ENCODE measurements around the gene HS3ST6. TPM values are rescaled to one million over a fixed set of nuclear protein-coding genes. Genes with fewer than 3 reads are reported as not detected.

Gene HS3ST6
- total and polyA plus RNA-seq, 2 donors (not counting 3 experiments of a cell fraction or from before 2014, with no cell fraction given): not detected

- DNase-seq (ENCODE audit: low read depth, low spot score) (no peak), FAIRE-seq (no peak)
- no peaks in the 10 kb centered on the region for H3K36me3 ChIP-seq (ENCODE audit: control insufficient read depth in 2 of 2, extremely low read depth in 1 of 2, insufficient read depth in 2 of 2, low read length in 2 of 2)
- no peak overlapping the region for H3K4me3 ChIP-seq (replicated peaks in 1 of 3; ENCODE audit: insufficient read depth in 1 of 3, low read depth in 1 of 3, low read length in 3 of 3)
- no peaks in the 10 kb centered on the region for H3K4me1 ChIP-seq (ENCODE audit: control insufficient read depth, extremely low read depth, insufficient read depth, low read length)
- dilution Hi-C loops (cut with MboI; ENCODE audit: extremely low pct_ligation_motif_present, low sequenced_read_pairs) (no loop called here), intact Hi-C loops (cut with micrococcal nuclease) (no loop called here)
- H3K79me2 ChIP-seq (ENCODE audit: control insufficient read depth, insufficient read depth, low read length): no peaks in the 10 kb centered on the region
- ChIA-PET CTCF (no interaction called here), POLR2A (no interaction called here)
- TF ChIP-seq CTCF (IDR thresholded peaks at IDR 0.05; ENCODE audit: extremely low read depth in 1 of 2, insufficient read depth in 1 of 2, low read depth in 1 of 2, low read length in 2 of 2) (no peak), GATA2 (IDR thresholded peaks at IDR 0.05; ENCODE audit: insufficient read depth, insufficient read length, low read depth, low read length) (no peak), EZH2 (IDR thresholded peaks at IDR 0.05; ENCODE audit: borderline replicate concordance, low read depth, low read length, severe bottlenecking) (no peak)
- TF ChIP-seq, protein P1, sequence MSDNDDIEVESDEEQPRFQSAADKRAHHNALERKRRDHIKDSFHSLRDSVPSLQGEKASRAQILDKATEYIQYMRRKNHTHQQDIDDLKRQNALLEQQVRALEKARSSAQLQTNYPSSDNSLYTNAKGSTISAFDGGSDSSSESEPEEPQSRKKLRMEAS (IDR thresholded peaks at IDR 0.05; ENCODE audit: insufficient read depth, insufficient read length): no peak
- H3K9me3 ChIP-seq (replicated peaks; ENCODE audit: control insufficient read depth, insufficient read depth, low read length): no peaks in the 10 kb centered on the region
- H3K27me3 ChIP-seq (ENCODE audit: control insufficient read depth in 2 of 2, insufficient read depth in 2 of 2, low read length in 2 of 2): peaks cover 2% of the 10 kb centered on the region in 2 experiments
- H4K20me1 ChIP-seq (replicated peaks; ENCODE audit: control insufficient read depth, extremely low read depth, insufficient read depth, low read length): no peaks in the 10 kb centered on the region
- no peak overlapping the region for H3K4me2 ChIP-seq (ENCODE audit: insufficient read depth, low read length)
- H3K9me1 ChIP-seq (replicated peaks; ENCODE audit: control insufficient read depth, extremely low read depth, insufficient read depth, low read length): no peaks in the 10 kb centered on the region
- BruUV-seq (replicated peaks): no TSS peak
- no peak overlapping the region for H2AFZ ChIP-seq (ENCODE audit: low read depth, low read length)
- no peak overlapping the region for H3K9ac ChIP-seq (replicated peaks; ENCODE audit: extremely low read depth, insufficient read depth, low read length)
- no peak overlapping the region for H3K27ac ChIP-seq (ENCODE audit: insufficient read depth, low read depth, low read length)
These were observed 22.1 kb downstream of the HS3ST6 start for GRCh38 chr16:1895949-1896675.

DNA sequence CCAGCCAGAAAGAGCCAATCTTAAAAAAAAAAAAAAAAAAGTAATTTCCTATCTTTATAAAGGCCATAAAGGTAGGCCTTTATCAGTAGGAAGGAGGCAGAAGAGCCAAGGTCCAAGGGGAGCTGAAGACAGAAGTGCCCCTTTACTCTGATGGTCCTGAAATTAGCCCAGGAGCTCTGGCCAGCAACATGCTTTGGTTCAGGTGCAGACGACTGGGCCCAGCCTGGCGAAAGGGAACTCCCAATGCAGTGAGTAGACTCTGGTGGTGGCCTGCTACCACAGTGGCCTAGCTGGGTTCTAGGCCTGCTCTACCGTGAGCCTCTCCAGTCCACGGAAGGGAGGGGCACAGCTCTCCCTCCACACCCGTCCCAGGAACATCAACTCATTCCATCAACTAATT, 23.1 kb downstream of the HS3ST6 start:
- Histone ChIP-seq H3K79me2 (ENCODE audit: control insufficient read depth, insufficient read depth, low read length) (no peaks in the 10 kb centered on the region), H2AFZ (ENCODE audit: low read depth, low read length) (no peak overlapping the region), H3K4me3 (replicated peaks in 1 of 3; ENCODE audit: insufficient read depth in 1 of 3, low read depth in 1 of 3, low read length in 3 of 3) (no peak overlapping the region), H3K9ac (replicated peaks; ENCODE audit: extremely low read depth, insufficient read depth, low read length) (no peak overlapping the region), H3K9me1 (replicated peaks; ENCODE audit: control insufficient read depth, extremely low read depth, insufficient read depth, low read length) (no peaks in the 10 kb centered on the region), H3K27me3 (ENCODE audit: control insufficient read depth in 2 of 2, insufficient read depth in 2 of 2, low read length in 2 of 2) (peaks cover 2 to 5% of the 10 kb centered on the region in 2 experiments), H4K20me1 (replicated peaks; ENCODE audit: control insufficient read depth, extremely low read depth, insufficient read depth, low read length) (no peaks in the 10 kb centered on the region), H3K36me3 (ENCODE audit: control insufficient read depth in 2 of 2, extremely low read depth in 1 of 2, insufficient read depth in 2 of 2, low read length in 2 of 2) (no peaks in the 10 kb centered on the region), H3K4me1 (ENCODE audit: control insufficient read depth, extremely low read depth, insufficient read depth, low read length) (no peaks in the 10 kb centered on the region), H3K4me2 (ENCODE audit: insufficient read depth, low read length) (no peak overlapping the region), H3K9me3 (replicated peaks; ENCODE audit: control insufficient read depth, insufficient read depth, low read length) (no peaks in the 10 kb centered on the region), H3K27ac (ENCODE audit: insufficient read depth, low read depth, low read length) (no peak overlapping the region)
- dilution Hi-C loops (cut with MboI; ENCODE audit: extremely low pct_ligation_motif_present, low sequenced_read_pairs): no loop called here
- POLR2A ChIA-PET: no interaction called here
- FAIRE-seq (no peak), DNase-seq (ENCODE audit: low read depth, low spot score) (no peak)
- intact Hi-C loops (cut with micrococcal nuclease): no loop called here
- BruUV-seq (replicated peaks): no TSS peak
- TF ChIP-seq CTCF (IDR thresholded peaks at IDR 0.05; ENCODE audit: extremely low read depth in 1 of 2, insufficient read depth in 1 of 2, low read depth in 1 of 2, low read length in 2 of 2) (no peak), POLR2A (IDR thresholded peaks at IDR 0.05; ENCODE audit: low read depth, low read length) (no peak), JUN (IDR thresholded peaks at IDR 0.05; ENCODE audit: borderline replicate concordance, insufficient read depth, insufficient read length, low read depth) (no peak), FOS (IDR thresholded peaks at IDR 0.05; ENCODE audit: borderline replicate concordance, insufficient read depth, low read length) (no peak), MYC (IDR thresholded peaks at IDR 0.05; ENCODE audit: low read depth, low read length) (no peak), GATA2 (IDR thresholded peaks at IDR 0.05; ENCODE audit: insufficient read depth, insufficient read length, low read depth, low read length) (no peak), EZH2 (IDR thresholded peaks at IDR 0.05; ENCODE audit: borderline replicate concordance, low read depth, low read length, severe bottlenecking) (no peak), POLR2AphosphoS5 (IDR thresholded peaks at IDR 0.05; ENCODE audit: insufficient read depth, low read depth, low read length) (no peak)
- TF ChIP-seq, protein P1 (IDR thresholded peaks at IDR 0.05; ENCODE audit: insufficient read depth, insufficient read length): no peak
- CTCF ChIA-PET: no interaction called here
